Activated CD8-positive, alpha-beta memory T cell treated with anti-CD3 and anti-CD28 coated beads, Interleukin-2, amount 10 ng/mL, durations not matched to agents 7 days and 5 days (primary cell): ENCODE data around the gene RBBP8NL. TPM values are rescaled to one million over a fixed set of nuclear protein-coding genes. Genes with fewer than 3 reads are reported as not detected.

ENCODE experiments used
- ATAC-seq: fragments of 150-1000 bp; cut with Tn5 transposase; one replicate; pipeline ENCODE4 v1.10.0; 2021; ENCODE audit warnings: moderate library complexity
- CTCF ChIA-PET: fragments of 350-600 bp; sonication (Branson Sonifier 250); formaldehyde crosslinking; loops from one replicate; lab custom pipeline; 2021; ENCODE audit warnings: antibody characterized with exemption; lab: Charles Lee
- DNase-seq: peaks from one replicate; pipeline ENCODE4 v3.0.0-alpha.2; 2020
- H3K27ac Mint-ChIP-seq: one replicate; pipeline ENCODE4 v1.8.0; 2021; ENCODE audit warnings: mild to moderate bottlenecking, mixed read lengths
- H3K27me3 Mint-ChIP-seq: one replicate; pipeline ENCODE4 v1.8.0; 2021; ENCODE audit warnings: mixed read lengths
- H3K36me3 Mint-ChIP-seq: one replicate; pipeline ENCODE4 v1.8.0; 2021; ENCODE audit warnings: mild to moderate bottlenecking, mixed read lengths
- H3K4me1 Mint-ChIP-seq: one replicate; pipeline ENCODE4 v1.8.0; 2021; ENCODE audit warnings: mixed read lengths
- H3K4me3 Mint-ChIP-seq: one replicate; pipeline ENCODE4 v1.8.0; 2021; ENCODE audit warnings: mild to moderate bottlenecking, moderate library complexity, mixed read lengths
- H3K9me3 Mint-ChIP-seq: one replicate; pipeline ENCODE4 v1.8.0; 2022; ENCODE audit warnings: low read depth, mixed read lengths
- total RNA-seq, 2 experiments: library from RNA; stranded (reverse); gene quantifications; one replicate each; pipeline ENCODE4 v1.2.3, GENCODE V29; 2021

The RBBP8NL gene
- total RNA-seq, 2 experiments from 2014 or later = not detected

- ATAC-seq (no peak), DNase-seq (no peak)
- Mint-ChIP-seq H3K27ac (no peak overlapping the region), H3K4me3 (no peak overlapping the region), H3K36me3 (no peaks in the 10 kb centered on the region), H3K9me3 (no peaks in the 10 kb centered on the region), H3K27me3 (no peaks in the 10 kb centered on the region), H3K4me1 (no peaks in the 10 kb centered on the region)
- CTCF ChIA-PET = no interaction called here
Measured at GRCh38 chr20:62416651-62417637, 10.4 kb downstream of the RBBP8NL start.

- H3K4me1 Mint-ChIP-seq = no peaks in the 10 kb centered on the region
- no peak for DNase-seq
- H3K27me3 Mint-ChIP-seq = no peaks in the 10 kb centered on the region
- no peak overlapping the region for H3K27ac Mint-ChIP-seq
- H3K9me3 Mint-ChIP-seq = no peaks in the 10 kb centered on the region
- H3K36me3 Mint-ChIP-seq = no peaks in the 10 kb centered on the region
- CTCF ChIA-PET = no interaction called here
- no peak overlapping the region for H3K4me3 Mint-ChIP-seq
- no peak for ATAC-seq
Measured at GRCh38 chr20:62415354-62416111, 11.8 kb downstream of the RBBP8NL start.

GRCh38 chr20:62413896-62414481 lies 13.3 kb downstream of the RBBP8NL start:
- ATAC-seq (no peak), DNase-seq (no peak)
- Mint-ChIP-seq H3K36me3 (no peaks in the 10 kb centered on the region), H3K4me3 (no peak overlapping the region), H3K27ac (no peak overlapping the region), H3K4me1 (peaks cover 5% of the 10 kb centered on the region), H3K27me3 (peaks cover 4% of the 10 kb centered on the region), H3K9me3 (no peaks in the 10 kb centered on the region)
- CTCF ChIA-PET = no interaction called here

- Mint-ChIP-seq H3K9me3 (no peaks in the 10 kb centered on the region), H3K4me1 (peaks cover 5% of the 10 kb centered on the region), H3K36me3 (no peaks in the 10 kb centered on the region), H3K4me3 (no peak overlapping the region), H3K27ac (no peak overlapping the region), H3K27me3 (peaks cover 4% of the 10 kb centered on the region)
- CTCF ChIA-PET = interaction anchor here (0.9 kb wide), 1 partner anchor 27 kb away, joined by 3 read pairs; no protein-coding TSS in a partner anchor
- ATAC-seq (no peak), DNase-seq (no peak)
Measured at GRCh38 chr20:62413025-62413570, 14.2 kb downstream of the RBBP8NL start.

- Mint-ChIP-seq H3K27ac (no peak overlapping the region), H3K4me1 (peaks cover 11% of the 10 kb centered on the region), H3K36me3 (no peaks in the 10 kb centered on the region), H3K27me3 (peaks cover 4% of the 10 kb centered on the region), H3K9me3 (no peaks in the 10 kb centered on the region), H3K4me3 (no peak overlapping the region)
- CTCF ChIA-PET = interaction anchor here (0.9 kb wide), 1 partner anchor 27 kb away, joined by 3 read pairs; no protein-coding TSS in a partner anchor
- ATAC-seq (no peak), DNase-seq (no peak)
Measured at GRCh38 chr20:62412194-62413024, 14.9 kb downstream of the RBBP8NL start.

- Mint-ChIP-seq H3K4me3 (no peak overlapping the region), H3K36me3 (no peaks in the 10 kb centered on the region), H3K27ac (no peak overlapping the region), H3K27me3 (peaks cover 4% of the 10 kb centered on the region), H3K4me1 (peaks cover 12% of the 10 kb centered on the region), H3K9me3 (no peaks in the 10 kb centered on the region)
- ATAC-seq = no peak
- DNase-seq = no peak
- CTCF ChIA-PET = interaction anchor here (2.5 kb wide), 1 partner anchor 380 kb away, joined by 12 read pairs; no protein-coding TSS in a partner anchor
Measured at GRCh38 chr20:62411479-62412193, 15.7 kb downstream of the RBBP8NL start.

- H3K27me3 Mint-ChIP-seq = peaks cover 4% of the 10 kb centered on the region
- no peak overlapping the region for H3K4me3 Mint-ChIP-seq
- no peak for ATAC-seq
- CTCF ChIA-PET = interaction anchor here (1.1 to 2.7 kb wide), 10 partner anchors 8 to 385 kb away, joined by 3 to 24 read pairs (median 4); partner anchors contain the start of gene MRGBP
- no peaks in the 10 kb centered on the region for H3K36me3 Mint-ChIP-seq
- DNase-seq = no peak
- peaks cover 16% of the 10 kb centered on the region for H3K4me1 Mint-ChIP-seq
- no peaks in the 10 kb centered on the region for H3K9me3 Mint-ChIP-seq
- H3K27ac Mint-ChIP-seq = no peak overlapping the region
Measured at GRCh38 chr20:62410746-62411478, 16.4 kb downstream of the RBBP8NL start.

- no peak overlapping the region for H3K27ac Mint-ChIP-seq
- no peaks in the 10 kb centered on the region for H3K9me3 Mint-ChIP-seq
- H3K4me3 Mint-ChIP-seq = no peak overlapping the region
- H3K27me3 Mint-ChIP-seq = peaks cover 4% of the 10 kb centered on the region
- no peaks in the 10 kb centered on the region for H3K36me3 Mint-ChIP-seq
- CTCF ChIA-PET = interaction anchor here (0.9 to 2.7 kb wide), 15 partner anchors 8 to 398 kb away, joined by 3 to 24 read pairs (median 4); partner anchors contain the start of gene MRGBP
- DNase-seq = no peak
- H3K4me1 Mint-ChIP-seq = peaks cover 23% of the 10 kb centered on the region
- ATAC-seq = no peak
Measured at GRCh38 chr20:62409931-62410745, 17.2 kb downstream of the RBBP8NL start.

GRCh38 chr20:62409086-62409853 lies 18.1 kb downstream of the RBBP8NL start:
- Mint-ChIP-seq H3K27me3 (peaks cover 4% of the 10 kb centered on the region), H3K9me3 (no peaks in the 10 kb centered on the region), H3K4me1 (peaks cover 24% of the 10 kb centered on the region), H3K27ac (peak overlapping the region; percentile 52), H3K4me3 (no peak overlapping the region), H3K36me3 (no peaks in the 10 kb centered on the region)
- no peak for ATAC-seq
- CTCF ChIA-PET = interaction anchor here (0.9 to 2.7 kb wide), 16 partner anchors 9 to 399 kb away, joined by 3 to 24 read pairs (median 4); partner anchors contain the start of gene MRGBP
- no peak for DNase-seq

- H3K27me3 Mint-ChIP-seq = peaks cover 4% of the 10 kb centered on the region
- no peak overlapping the region for H3K4me3 Mint-ChIP-seq
- H3K4me1 Mint-ChIP-seq = peaks cover 26% of the 10 kb centered on the region
- ATAC-seq = no peak
- CTCF ChIA-PET = interaction anchor here (1.1 to 2.7 kb wide), 4 partner anchors 9 to 209 kb away, joined by 3 to 24 read pairs (median 3); no protein-coding TSS in a partner anchor
- H3K36me3 Mint-ChIP-seq = no peaks in the 10 kb centered on the region
- no peak overlapping the region for H3K27ac Mint-ChIP-seq
- DNase-seq = no peak
- H3K9me3 Mint-ChIP-seq = no peaks in the 10 kb centered on the region
Measured at GRCh38 chr20:62408640-62409039, 18.7 kb downstream of the RBBP8NL start.
